ENCODE results near the gene USP40.

The USP40 gene

GRCh38 chr2:233553366-233553765 lies 13.2 kb downstream of the USP40 start:
- TF ChIP-seq, protein P1, sequence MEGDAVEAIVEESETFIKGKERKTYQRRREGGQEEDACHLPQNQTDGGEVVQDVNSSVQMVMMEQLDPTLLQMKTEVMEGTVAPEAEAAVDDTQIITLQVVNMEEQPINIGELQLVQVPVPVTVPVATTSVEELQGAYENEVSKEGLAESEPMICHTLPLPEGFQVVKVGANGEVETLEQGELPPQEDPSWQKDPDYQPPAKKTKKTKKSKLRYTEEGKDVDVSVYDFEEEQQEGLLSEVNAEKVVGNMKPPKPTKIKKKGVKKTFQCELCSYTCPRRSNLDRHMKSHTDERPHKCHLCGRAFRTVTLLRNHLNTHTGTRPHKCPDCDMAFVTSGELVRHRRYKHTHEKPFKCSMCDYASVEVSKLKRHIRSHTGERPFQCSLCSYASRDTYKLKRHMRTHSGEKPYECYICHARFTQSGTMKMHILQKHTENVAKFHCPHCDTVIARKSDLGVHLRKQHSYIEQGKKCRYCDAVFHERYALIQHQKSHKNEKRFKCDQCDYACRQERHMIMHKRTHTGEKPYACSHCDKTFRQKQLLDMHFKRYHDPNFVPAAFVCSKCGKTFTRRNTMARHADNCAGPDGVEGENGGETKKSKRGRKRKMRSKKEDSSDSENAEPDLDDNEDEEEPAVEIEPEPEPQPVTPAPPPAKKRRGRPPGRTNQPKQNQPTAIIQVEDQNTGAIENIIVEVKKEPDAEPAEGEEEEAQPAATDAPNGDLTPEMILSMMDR (conservative IDR thresholded peaks at IDR 0.05; ENCODE audit: control insufficient read depth, insufficient read depth, low read depth, low read length), result no peak
- DNase-seq (ENCODE audit: low read depth), result no peak
- H3K4me3 ChIP-seq (ENCODE audit: control insufficient read depth, low read depth, low read length), result no peak overlapping the region

GRCh38 chr2:233551491-233551890 lies 15.1 kb downstream of the USP40 start:
- DNase-seq (ENCODE audit: low read depth), result no peak
- TF ChIP-seq, protein P1 (conservative IDR thresholded peaks at IDR 0.05; ENCODE audit: control insufficient read depth, insufficient read depth, low read depth, low read length), result no peak
- H3K4me3 ChIP-seq (ENCODE audit: control insufficient read depth, low read depth, low read length), result no peak overlapping the region

DNA sequence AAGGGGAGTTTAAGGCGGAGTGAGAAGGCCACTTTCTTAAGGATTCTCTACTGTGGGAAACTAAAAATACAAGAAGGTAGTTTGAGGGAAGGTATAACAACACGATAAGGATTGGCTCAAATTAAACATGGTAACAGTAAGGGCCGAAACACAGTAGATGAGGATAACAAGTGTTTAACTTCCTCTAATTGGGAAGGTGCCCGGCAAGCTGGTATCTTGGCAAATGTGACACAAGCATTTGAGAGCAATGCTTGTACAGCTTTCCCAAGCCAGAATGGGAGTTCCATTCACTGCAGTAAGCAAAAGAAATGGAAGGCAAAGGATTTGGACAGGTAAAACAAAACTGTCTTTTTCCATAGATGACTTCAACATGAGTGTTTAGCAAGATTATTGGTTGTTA lies 19.8 kb downstream of the USP40 start:
- DNase-seq (ENCODE audit: low read depth), result no peak
- H3K4me3 ChIP-seq (ENCODE audit: control insufficient read depth, low read depth, low read length), result no peak overlapping the region
- TF ChIP-seq, protein P1 (conservative IDR thresholded peaks at IDR 0.05; ENCODE audit: control insufficient read depth, insufficient read depth, low read depth, low read length), result no peak

- DNase-seq (ENCODE audit: low read depth), result no peak
- H3K4me3 ChIP-seq (ENCODE audit: control insufficient read depth, low read depth, low read length), result no peak overlapping the region
- TF ChIP-seq, protein P1 (conservative IDR thresholded peaks at IDR 0.05; ENCODE audit: control insufficient read depth, insufficient read depth, low read depth, low read length), result no peak
Observed at GRCh38 chr2:233546101-233546500, 20.5 kb downstream of the USP40 start.

GRCh38 chr2:233544200-233544610 lies 22.4 kb downstream of the USP40 start:
- TF ChIP-seq, protein P1 (conservative IDR thresholded peaks at IDR 0.05; ENCODE audit: control insufficient read depth, insufficient read depth, low read depth, low read length), result no peak
- DNase-seq (ENCODE audit: low read depth), result no peak
- H3K4me3 ChIP-seq (ENCODE audit: control insufficient read depth, low read depth, low read length), result no peak overlapping the region

DNA sequence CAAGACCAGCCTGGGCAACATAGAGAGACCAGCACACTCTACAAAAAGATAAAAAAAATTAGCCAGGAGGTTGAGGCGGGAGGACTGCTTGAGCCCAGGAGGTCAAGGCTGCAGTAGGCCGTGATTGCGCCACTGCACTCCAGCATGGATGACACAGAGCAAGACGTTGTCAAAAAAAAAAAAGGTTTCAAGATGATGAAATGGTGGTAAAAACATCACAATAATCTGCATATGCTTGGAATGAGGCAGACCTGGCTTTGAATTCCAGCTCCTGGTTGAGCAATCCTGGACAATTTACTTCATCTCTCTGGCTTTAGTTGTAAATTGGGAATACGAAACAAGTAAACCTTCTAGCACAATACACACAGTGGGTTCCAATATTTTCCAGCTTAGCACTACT lies 24.1 kb downstream of the USP40 start:
- H3K4me3 ChIP-seq (ENCODE audit: control insufficient read depth, low read depth, low read length), result no peak overlapping the region
- TF ChIP-seq, protein P1 (conservative IDR thresholded peaks at IDR 0.05; ENCODE audit: control insufficient read depth, insufficient read depth, low read depth, low read length), result no peak
- peak; percentile 91 for DNase-seq (ENCODE audit: low read depth)

- H3K4me3 ChIP-seq (ENCODE audit: control insufficient read depth, low read depth, low read length), result no peak overlapping the region
- TF ChIP-seq, protein P1 (conservative IDR thresholded peaks at IDR 0.05; ENCODE audit: control insufficient read depth, insufficient read depth, low read depth, low read length), result no peak
- DNase-seq (ENCODE audit: low read depth), result no peak
Observed at GRCh38 chr2:233538741-233539140, 27.8 kb downstream of the USP40 start.

All from fibroblast of mammary gland (primary cell).